Liver (tissue), 9 donors: ENCODE results near the gene FHOD1. TPM values are rescaled to one million over a fixed set of nuclear protein-coding genes. Genes with fewer than 3 reads are reported as not detected.

Experiments
- DNase-seq: peaks from one replicate; pipeline ENCODE4 v3.0.0-alpha.2; 2017; ENCODE audit warnings: low spot score
- H3K27ac ChIP-seq, 2 donors: one replicate each; pipeline ENCODE4 v1.7.0; 2013; ENCODE audit warnings: inconsistent platforms in 2 of 2, low read length in 2 of 2, control low read depth in 1 of 2, low read depth in 1 of 2, mild to moderate bottlenecking in 1 of 2
- H3K27me3 ChIP-seq, 4 donors: one replicate each; pipeline versions ENCODE4 v1.6.1 to v1.7.0; 2013; ENCODE audit warnings: low read length in 3 of 4, inconsistent platforms in 1 of 4, mild to moderate bottlenecking in 1 of 4, moderate library complexity in 1 of 4; ENCODE audit not compliant: control insufficient read depth in 4 of 4, insufficient read depth in 4 of 4
- H3K36me3 ChIP-seq, 4 donors: one replicate each; pipeline versions ENCODE4 v1.6.1 to v1.7.0; 2013; ENCODE audit warnings: low read length in 3 of 4, mild to moderate bottlenecking in 3 of 4, low read depth in 1 of 4, moderate library complexity in 1 of 4; ENCODE audit not compliant: control insufficient read depth in 4 of 4, insufficient read depth in 3 of 4
- H3K4me1 ChIP-seq, 4 donors: one replicate each; pipeline versions ENCODE4 v1.6.1 to v1.7.0; 2013; ENCODE audit warnings: low read length in 3 of 4, mild to moderate bottlenecking in 3 of 4, moderate library complexity in 1 of 4; ENCODE audit not compliant: control insufficient read depth in 4 of 4, insufficient read depth in 4 of 4
- H3K4me3 ChIP-seq, 3 donors: one replicate each; pipeline versions ENCODE4 v1.6.1 to v1.7.0; 2013; ENCODE audit warnings: low read length in 3 of 3, control low read depth in 1 of 3, low read depth in 1 of 3, mild to moderate bottlenecking in 1 of 3
- H3K9ac ChIP-seq, 2 donors: one replicate each; pipeline ENCODE4 v1.7.0; 2013; ENCODE audit warnings: low read length in 2 of 2, mild to moderate bottlenecking in 2 of 2, moderate library complexity in 2 of 2, control low read depth in 1 of 2, low read depth in 1 of 2
- H3K9me3 ChIP-seq, 4 donors: one replicate each; pipeline versions ENCODE4 v1.6.1 to v1.7.0; 2013; ENCODE audit warnings: low read length in 3 of 4; ENCODE audit not compliant: control insufficient read depth in 4 of 4
- CTCF ChIP-seq: fragments of 150-350 bp; IDR thresholded peaks from 2 replicates; pipeline ENCODE4 v1.5.1; 2017; ENCODE audit warnings: improper control_type of control experiment, low read depth, low read length; ENCODE audit not compliant: missing input control
- EGR1 ChIP-seq, 2 donors: IDR thresholded peaks; 2 replicates each; pipeline ENCODE4 v1.6.1; 2016 to 2018; ENCODE audit warnings: antibody characterized with exemption in 2 of 2, low read depth in 2 of 2
- FOXA1 ChIP-seq: IDR thresholded peaks from 2 replicates; pipeline ENCODE4 v1.6.1; 2016; ENCODE audit warnings: antibody characterized with exemption
- FOXA2 ChIP-seq: IDR thresholded peaks from 2 replicates; pipeline ENCODE4 v1.6.1; 2016; ENCODE audit warnings: antibody characterized with exemption
- GABPA ChIP-seq, 2 donors: IDR thresholded peaks in 1 of 2; conservative IDR thresholded peaks in 1 of 2; 2 replicates each; pipeline ENCODE4 v1.6.1; 2016; ENCODE audit warnings: antibody characterized with exemption in 2 of 2, mild to moderate bottlenecking in 1 of 2, moderate library complexity in 1 of 2
- HNF4A ChIP-seq, 2 donors: conservative IDR thresholded peaks; 2 replicates each; pipeline ENCODE4 v1.6.1; 2016; ENCODE audit warnings: antibody characterized with exemption in 2 of 2, mild to moderate bottlenecking in 2 of 2
- HNF4G ChIP-seq: IDR thresholded peaks from 2 replicates; pipeline ENCODE4 v1.6.1; 2016; ENCODE audit warnings: antibody characterized with exemption
- JUND ChIP-seq, 2 donors: IDR thresholded peaks; 2 replicates each; pipeline ENCODE4 v1.6.1; 2016; ENCODE audit warnings: antibody characterized with exemption in 2 of 2
- MAX ChIP-seq: IDR thresholded peaks from 2 replicates; pipeline ENCODE4 v1.6.1; 2016; ENCODE audit warnings: antibody characterized with exemption
- NR2F2 ChIP-seq: IDR thresholded peaks from 2 replicates; pipeline ENCODE4 v1.6.1; 2016; ENCODE audit warnings: antibody characterized with exemption
- RAD21 ChIP-seq, 2 donors: IDR thresholded peaks; 2 replicates each; pipeline ENCODE4 v1.6.1; 2016; ENCODE audit warnings: antibody characterized with exemption in 2 of 2, mild to moderate bottlenecking in 2 of 2
- RXRA ChIP-seq, 2 donors: IDR thresholded peaks; 2 replicates each; pipeline ENCODE4 v1.6.1; 2017 to 2018; ENCODE audit warnings: antibody characterized with exemption in 2 of 2, mild to moderate bottlenecking in 1 of 2
- SP1 ChIP-seq: IDR thresholded peaks from 2 replicates; pipeline ENCODE4 v1.6.1; 2018; ENCODE audit warnings: antibody characterized with exemption, mild to moderate bottlenecking
- TAF1 ChIP-seq: conservative IDR thresholded peaks from 2 replicates; pipeline ENCODE4 v1.6.1; 2016; ENCODE audit warnings: antibody characterized with exemption, mild to moderate bottlenecking
- YY1 ChIP-seq: IDR thresholded peaks from 2 replicates; pipeline ENCODE4 v1.6.1; 2016; ENCODE audit warnings: antibody characterized with exemption, mild to moderate bottlenecking
- ZBTB33 ChIP-seq: IDR thresholded peaks from 2 replicates; pipeline ENCODE4 v1.6.1; 2016; ENCODE audit warnings: antibody characterized with exemption
- WGBS: extraction: QIAGEN DNeasy Blood & Tissue Kit; methylation state at CpG from one replicate; pipeline ENCODE4 v1.1.7; 2013; 5-methylcytosine and 5-hydroxymethylcytosine counted together
- polyA plus RNA-seq, 2 donors: library from polyadenylated mRNA; stranded (reverse) in 1 of 2; unstranded in 1 of 2; fragments of 200-250 nt in 1 of 2; fragments of >200 nt in 1 of 2; fragmentation: Nextera tagmentation in 1 of 2; extraction: Ambion mirVana in 1 of 2; gene quantifications; one replicate each; pipeline versions ENCODE4 v1.2.1 to v1.2.3, GENCODE V29; 2013 to 2015
- total RNA-seq, 2 donors: library from RNA; depleted of rRNA; stranded (reverse); fragments of >200 nt; gene quantifications; one replicate each; pipeline ENCODE4 v1.2.3, GENCODE V29; 2014
- TF ChIP-seq, protein P1 (sequence below): IDR thresholded peaks from 2 replicates; pipeline ENCODE4 v1.6.1; 2016; ENCODE audit warnings: antibody characterized with exemption, mild to moderate bottlenecking
- TF ChIP-seq, protein P2 (sequence below): IDR thresholded peaks from 2 replicates; pipeline ENCODE4 v1.6.1; 2016; ENCODE audit warnings: antibody characterized with exemption
- donor health status: healthy.
- donor health status: healthy.
- donor health status: healthy.
- donor health status: healthy.
- donor health status: healthy.

The FHOD1 gene
- total and polyA plus RNA-seq, 4 donors, result 2.2 to 6.4 (median 4.1) TPM

DNA sequence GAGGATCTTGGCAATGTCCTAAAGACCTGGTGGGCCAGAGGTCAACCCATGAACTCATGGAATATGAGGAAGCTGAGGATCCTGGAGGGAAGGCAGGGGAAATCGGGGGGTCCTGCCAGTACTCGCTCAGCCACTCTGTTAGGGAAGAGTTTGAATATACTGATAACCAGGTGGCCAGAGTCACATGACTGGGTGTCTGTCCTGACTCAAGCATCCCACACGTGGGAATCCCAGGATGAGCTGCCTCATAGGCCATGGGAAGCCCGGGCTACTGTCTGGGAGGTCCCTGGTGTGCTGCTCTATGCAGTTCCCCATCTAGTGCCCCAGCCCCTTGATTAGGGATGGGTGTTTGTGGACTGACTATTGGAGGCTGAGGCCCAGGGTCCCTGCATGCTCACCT, 59.0 kb downstream of the FHOD1 start:
- H3K4me1 ChIP-seq, result peaks cover 15 to 39% (median 32%) of the 10 kb centered on the region in 4 donors
- H3K36me3 ChIP-seq, result no peaks in the 10 kb centered on the region
- no peak overlapping the region for H3K9ac ChIP-seq
- H3K27me3 ChIP-seq, result no peaks in the 10 kb centered on the region
- H3K4me3 ChIP-seq, result no peak overlapping the region
- TF ChIP-seq MAX (no peak), NR2F2 (no peak), SP1 (no peak), FOXA1 (no peak), TAF1 (no peak), JUND (IDR thresholded peaks at IDR 0.05) (no peak), RXRA (IDR thresholded peaks at IDR 0.05) (no peak), YY1 (no peak), GABPA (IDR thresholded peaks at IDR 0.05 in 1 of 2, conservative IDR thresholded peaks at IDR 0.05 in 1 of 2) (no peak), HNF4A (conservative IDR thresholded peaks at IDR 0.05) (no peak)
- TF ChIP-seq, protein P1, sequence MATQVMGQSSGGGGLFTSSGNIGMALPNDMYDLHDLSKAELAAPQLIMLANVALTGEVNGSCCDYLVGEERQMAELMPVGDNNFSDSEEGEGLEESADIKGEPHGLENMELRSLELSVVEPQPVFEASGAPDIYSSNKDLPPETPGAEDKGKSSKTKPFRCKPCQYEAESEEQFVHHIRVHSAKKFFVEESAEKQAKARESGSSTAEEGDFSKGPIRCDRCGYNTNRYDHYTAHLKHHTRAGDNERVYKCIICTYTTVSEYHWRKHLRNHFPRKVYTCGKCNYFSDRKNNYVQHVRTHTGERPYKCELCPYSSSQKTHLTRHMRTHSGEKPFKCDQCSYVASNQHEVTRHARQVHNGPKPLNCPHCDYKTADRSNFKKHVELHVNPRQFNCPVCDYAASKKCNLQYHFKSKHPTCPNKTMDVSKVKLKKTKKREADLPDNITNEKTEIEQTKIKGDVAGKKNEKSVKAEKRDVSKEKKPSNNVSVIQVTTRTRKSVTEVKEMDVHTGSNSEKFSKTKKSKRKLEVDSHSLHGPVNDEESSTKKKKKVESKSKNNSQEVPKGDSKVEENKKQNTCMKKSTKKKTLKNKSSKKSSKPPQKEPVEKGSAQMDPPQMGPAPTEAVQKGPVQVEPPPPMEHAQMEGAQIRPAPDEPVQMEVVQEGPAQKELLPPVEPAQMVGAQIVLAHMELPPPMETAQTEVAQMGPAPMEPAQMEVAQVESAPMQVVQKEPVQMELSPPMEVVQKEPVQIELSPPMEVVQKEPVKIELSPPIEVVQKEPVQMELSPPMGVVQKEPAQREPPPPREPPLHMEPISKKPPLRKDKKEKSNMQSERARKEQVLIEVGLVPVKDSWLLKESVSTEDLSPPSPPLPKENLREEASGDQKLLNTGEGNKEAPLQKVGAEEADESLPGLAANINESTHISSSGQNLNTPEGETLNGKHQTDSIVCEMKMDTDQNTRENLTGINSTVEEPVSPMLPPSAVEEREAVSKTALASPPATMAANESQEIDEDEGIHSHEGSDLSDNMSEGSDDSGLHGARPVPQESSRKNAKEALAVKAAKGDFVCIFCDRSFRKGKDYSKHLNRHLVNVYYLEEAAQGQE, result no peak
- DNase-seq, result no peak
- H3K27ac ChIP-seq, result no peak overlapping the region
- H3K9me3 ChIP-seq, result no peaks in the 10 kb centered on the region
- WGBS, result 90% methylated on average over 4 of the region's 4 CpGs

DNA sequence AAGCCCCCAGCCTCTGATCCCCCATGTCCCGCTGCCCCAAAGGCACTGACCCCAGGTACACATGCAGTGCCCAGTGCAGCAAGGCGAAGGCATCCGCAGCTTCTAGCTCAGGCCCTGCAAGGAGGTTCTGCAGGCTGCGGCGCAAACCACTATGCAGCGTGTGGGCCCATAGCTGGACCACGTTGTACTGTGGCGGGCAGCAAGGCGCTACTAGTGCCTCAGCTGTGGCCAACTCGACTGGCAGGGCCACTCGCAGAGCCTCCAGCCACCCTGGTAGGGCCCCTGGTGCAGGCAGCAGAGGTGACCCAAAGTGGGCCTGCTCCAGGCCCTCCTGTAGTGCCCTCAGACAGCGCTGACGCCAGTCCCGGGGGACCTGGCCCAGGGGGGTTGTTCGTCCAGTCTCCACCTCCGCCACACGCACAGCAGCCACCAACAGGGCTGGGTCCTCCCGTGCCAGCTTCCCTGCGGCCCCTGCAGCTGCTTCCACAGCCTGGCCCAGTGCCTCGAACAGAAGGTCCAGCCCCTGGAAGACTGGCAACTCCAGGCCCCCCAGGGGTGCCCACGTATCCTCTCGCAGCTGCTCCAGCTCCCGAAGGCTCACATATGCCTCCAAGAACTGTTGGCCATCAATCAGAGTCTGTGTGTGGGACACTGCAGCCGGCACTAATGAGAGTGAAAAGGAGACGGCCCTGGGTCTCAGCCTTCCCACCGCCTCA, 59.9 kb downstream of the FHOD1 start:
- no peak for DNase-seq
- Histone ChIP-seq H3K4me1 (peaks cover 9 to 34% (median 24%) of the 10 kb centered on the region in 4 donors), H3K36me3 (no peaks in the 10 kb centered on the region), H3K9me3 (no peaks in the 10 kb centered on the region), H3K4me3 (no peak overlapping the region), H3K27ac (no peak overlapping the region), H3K27me3 (no peaks in the 10 kb centered on the region), H3K9ac (no peak overlapping the region)
- WGBS, result 90% methylated on average over 26 of the region's 26 CpGs
- TF ChIP-seq YY1 (no peak), RXRA (IDR thresholded peaks at IDR 0.05) (no peak), ZBTB33 (no peak), JUND (IDR thresholded peaks at IDR 0.05) (no peak), TAF1 (no peak), SP1 (no peak), HNF4G (no peak), FOXA2 (no peak), FOXA1 (no peak), HNF4A (conservative IDR thresholded peaks at IDR 0.05) (no peak), GABPA (IDR thresholded peaks at IDR 0.05 in 1 of 2, conservative IDR thresholded peaks at IDR 0.05 in 1 of 2) (no peak), CTCF (no peak), NR2F2 (no peak), MAX (no peak), RAD21 (IDR thresholded peaks at IDR 0.05) (no peak), EGR1 (IDR thresholded peaks at IDR 0.05; ENCODE audit: low read depth in 2 of 2) (no peak)
- TF ChIP-seq, protein P2, sequence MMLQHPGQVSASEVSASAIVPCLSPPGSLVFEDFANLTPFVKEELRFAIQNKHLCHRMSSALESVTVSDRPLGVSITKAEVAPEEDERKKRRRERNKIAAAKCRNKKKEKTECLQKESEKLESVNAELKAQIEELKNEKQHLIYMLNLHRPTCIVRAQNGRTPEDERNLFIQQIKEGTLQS, result no peak
- TF ChIP-seq, protein P1, result no peak
